ENCODE data around the gene SETD1A. TPM values are rescaled to one million over a fixed set of nuclear protein-coding genes. Genes with fewer than 3 reads are reported as not detected.
A peak's percentile ranks its signal among the peaks of the same experiment; 100 is the strongest.

Gene SETD1A
- total and polyA plus RNA-seq, 9 of the 15 experiments (the other 6 are each of a cell fraction or from before 2014, with no cell fraction given) = 0.08 to 36.0 (median 4.2) TPM

GRCh38 chr16:30941600-30942425 is 15.7 kb upstream of the SETD1A start (continued):
- TF ChIP-seq RBM14 (IDR thresholded peaks at IDR 0.05; ENCODE audit: borderline replicate concordance, insufficient read depth, low read depth, low read length) (no peak), NELFE (IDR thresholded peaks at IDR 0.05; ENCODE audit: insufficient read depth, insufficient read length) (no peak), SREBF2 (CRISPR knock-in tag; IDR thresholded peaks at IDR 0.05) (no peak), RAD51 (IDR thresholded peaks at IDR 0.05; ENCODE audit: borderline replicate concordance, low read depth) (0 out of 2 replicates have a peak, but pooled peaks have one; percentile 38), HMGN3 (IDR thresholded peaks at IDR 0.05; ENCODE audit: borderline replicate concordance, extremely low read depth, insufficient read length, low read depth, low read length) (no peak), KDM4B (IDR thresholded peaks at IDR 0.05; ENCODE audit: borderline replicate concordance in 2 of 2, low read depth in 1 of 2) (no peak), FOXJ2 (tag; IDR thresholded peaks at IDR 0.05) (no peak), XRCC5 (IDR thresholded peaks at IDR 0.05; ENCODE audit: low read depth, low read length) (peak; percentile 76; the same call in 1 of the 2 replicates), NR2F6 (CRISPR knock-in tag; IDR thresholded peaks at IDR 0.05) (no peak), NFATC3 (IDR thresholded peaks at IDR 0.05) (no peak), MTA1 (IDR thresholded peaks at IDR 0.05; ENCODE audit: borderline replicate concordance) (no peak), COPS2 (conservative IDR thresholded peaks at IDR 0.05) (no peak), MEF2D (tag; conservative IDR thresholded peaks at IDR 0.05; ENCODE audit: low read depth) (no peak), ZNF212 (CRISPR knock-in tag; IDR thresholded peaks at IDR 0.05) (no peak), NFIC (IDR thresholded peaks at IDR 0.05) (no peak), CC2D1A (IDR thresholded peaks at IDR 0.05) (peak; percentile 77; the same call in 1 of the 2 replicates), PTBP1 (IDR thresholded peaks at IDR 0.05; ENCODE audit: low read depth, low read length) (no peak), MBD1 (CRISPR knock-in tag; IDR thresholded peaks at IDR 0.05) (no peak), FOSL1 (tag; conservative IDR thresholded peaks at IDR 0.05) (no peak), SMARCB1 (IDR thresholded peaks at IDR 0.05; ENCODE audit: insufficient read length, low read depth) (no peak), WHSC1 (IDR thresholded peaks at IDR 0.05; ENCODE audit: low read length) (no peak), MCM2 (IDR thresholded peaks at IDR 0.05; ENCODE audit: low read depth) (no peak)
- TF ChIP-seq, protein P1, sequence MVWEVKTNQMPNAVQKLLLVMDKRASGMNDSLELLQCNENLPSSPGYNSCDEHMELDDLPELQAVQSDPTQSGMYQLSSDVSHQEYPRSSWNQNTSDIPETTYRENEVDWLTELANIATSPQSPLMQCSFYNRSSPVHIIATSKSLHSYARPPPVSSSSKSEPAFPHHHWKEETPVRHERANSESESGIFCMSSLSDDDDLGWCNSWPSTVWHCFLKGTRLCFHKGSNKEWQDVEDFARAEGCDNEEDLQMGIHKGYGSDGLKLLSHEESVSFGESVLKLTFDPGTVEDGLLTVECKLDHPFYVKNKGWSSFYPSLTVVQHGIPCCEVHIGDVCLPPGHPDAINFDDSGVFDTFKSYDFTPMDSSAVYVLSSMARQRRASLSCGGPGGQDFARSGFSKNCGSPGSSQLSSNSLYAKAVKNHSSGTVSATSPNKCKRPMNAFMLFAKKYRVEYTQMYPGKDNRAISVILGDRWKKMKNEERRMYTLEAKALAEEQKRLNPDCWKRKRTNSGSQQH (CRISPR knock-in tag; IDR thresholded peaks at IDR 0.05) = no peak
- TF ChIP-seq, protein P2, sequence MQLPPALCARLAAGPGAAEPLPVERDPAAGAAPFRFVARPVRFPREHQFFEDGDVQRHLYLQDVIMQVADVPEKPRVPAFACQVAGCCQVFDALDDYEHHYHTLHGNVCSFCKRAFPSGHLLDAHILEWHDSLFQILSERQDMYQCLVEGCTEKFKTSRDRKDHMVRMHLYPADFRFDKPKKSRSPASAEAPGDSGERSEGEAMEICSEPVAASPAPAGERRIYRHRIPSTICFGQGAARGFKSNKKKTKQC (CRISPR knock-in tag; IDR thresholded peaks at IDR 0.05) = no peak
- TF ChIP-seq, protein P3, sequence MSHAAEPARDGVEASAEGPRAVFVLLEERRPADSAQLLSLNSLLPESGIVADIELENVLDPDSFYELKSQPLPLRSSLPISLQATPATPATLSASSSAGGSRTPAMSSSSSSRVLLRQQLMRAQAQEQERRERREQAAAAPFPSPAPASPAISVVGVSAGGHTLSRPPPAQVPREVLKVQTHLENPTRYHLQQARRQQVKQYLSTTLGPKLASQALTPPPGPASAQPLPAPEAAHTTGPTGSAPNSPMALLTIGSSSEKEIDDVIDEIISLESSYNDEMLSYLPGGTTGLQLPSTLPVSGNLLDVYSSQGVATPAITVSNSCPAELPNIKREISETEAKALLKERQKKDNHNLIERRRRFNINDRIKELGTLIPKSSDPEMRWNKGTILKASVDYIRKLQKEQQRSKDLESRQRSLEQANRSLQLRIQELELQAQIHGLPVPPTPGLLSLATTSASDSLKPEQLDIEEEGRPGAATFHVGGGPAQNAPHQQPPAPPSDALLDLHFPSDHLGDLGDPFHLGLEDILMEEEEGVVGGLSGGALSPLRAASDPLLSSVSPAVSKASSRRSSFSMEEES (CRISPR knock-in tag; IDR thresholded peaks at IDR 0.05) = no peak
